Measurements from ENCODE around the gene STK24. TPM values are rescaled to one million over a fixed set of nuclear protein-coding genes. Genes with fewer than 3 reads are reported as not detected.

Gene STK24
- total and polyA plus RNA-seq, 2 of the 4 experiments (the other 2 are of a cell fraction), result 29.2 to 43.4 TPM

- H3K18ac ChIP-seq (ENCODE audit: low read depth, low read length), result no peak overlapping the region
- no peak overlapping the region for H2AFZ ChIP-seq (replicated peaks; ENCODE audit: low read length, poor library complexity)
- no peak overlapping the region for H3K23ac ChIP-seq (ENCODE audit: low read depth, low read length)
- no peaks in the 10 kb centered on the region for H3K27me3 ChIP-seq (ENCODE audit: control insufficient read depth, insufficient read depth, low read length)
- H3K4me3 ChIP-seq (ENCODE audit: insufficient read depth, low read depth, low read length), result no peak overlapping the region
- H4K20me1 ChIP-seq (ENCODE audit: insufficient read depth, low read length), result 0 out of 2 replicates have a peak, but pooled peaks cover 4% of the 10 kb centered on the region
- H3K4me2 ChIP-seq (ENCODE audit: low read depth, low read length), result no peak overlapping the region
- TF ChIP-seq BHLHE40 (IDR thresholded peaks at IDR 0.05; ENCODE audit: low read depth, low read length), result no peak
- no peak for TF ChIP-seq CHD1 (IDR thresholded peaks at IDR 0.05; ENCODE audit: low read depth, low read length)
- TF ChIP-seq POLR2A (IDR thresholded peaks at IDR 0.05; ENCODE audit: low read depth, low read length), result no peak
- TF ChIP-seq NFE2L2 (IDR thresholded peaks at IDR 0.05; ENCODE audit: low read depth, low read length), result no peak
- no peak for TF ChIP-seq ELK1 (IDR thresholded peaks at IDR 0.05; ENCODE audit: borderline replicate concordance, low read depth, low read length)
- no peak for TF ChIP-seq SMC3 (IDR thresholded peaks at IDR 0.05; ENCODE audit: low read depth, low read length)
- no peaks in the 10 kb centered on the region for H3K4me1 ChIP-seq (ENCODE audit: control insufficient read depth, insufficient read depth, low read length)
- no peak overlapping the region for H4K5ac ChIP-seq (ENCODE audit: low read depth, low read length)
- peaks cover 68% of the 10 kb centered on the region for H3K36me3 ChIP-seq (ENCODE audit: control insufficient read depth, insufficient read depth, low read length)
- peaks cover 0 to 57% of the 10 kb centered on the region in 2 experiments; a peak in 3 of 4 replicates for H3K79me1 ChIP-seq (ENCODE audit: low read depth in 1 of 2, low read length in 2 of 2)
- H3K9me3 ChIP-seq (ENCODE audit: control insufficient read depth, insufficient read depth, low read length), result no peaks in the 10 kb centered on the region
- no peak overlapping the region for H3K56ac ChIP-seq (ENCODE audit: extremely low read depth, insufficient read depth, low read length)
- no peak overlapping the region for H4K8ac ChIP-seq (ENCODE audit: low read depth in 2 of 2, low read length in 2 of 2)
- H2AK5ac ChIP-seq (ENCODE audit: low read depth, low read length), result no peak overlapping the region
- H2BK15ac ChIP-seq (ENCODE audit: low read depth, low read length), result no peak overlapping the region
- no peak overlapping the region for H4K91ac ChIP-seq (ENCODE audit: insufficient read depth, low read depth, low read length)
- in situ Hi-C loops (cut with MboI; ENCODE audit: low sequenced_read_pairs) (no loop called here), dilution Hi-C loops (cut with HindIII; ENCODE audit: low sequenced_read_pairs, unreplicated experiment) (no loop called here), intact Hi-C loops (cut with micrococcal nuclease) (no loop called here)
- no peak for DNase-seq
- H3K9me1 ChIP-seq (ENCODE audit: insufficient read depth, low read length), result peaks cover 12% of the 10 kb centered on the region
- no peak overlapping the region for H2BK5ac ChIP-seq (ENCODE audit: low read depth, low read length, poor library complexity, severe bottlenecking)
- no peak overlapping the region for H2BK120ac ChIP-seq (ENCODE audit: low read depth, low read length)
- no peak overlapping the region for H3K9ac ChIP-seq (ENCODE audit: low read depth, low read length)
- ATAC-seq (ENCODE audit: low read depth), result no peak
- POLR2A ChIA-PET (ENCODE audit: unreplicated experiment), result no interaction called here
- no peak overlapping the region for H2BK20ac ChIP-seq (ENCODE audit: low read depth, low read length)
- CTCF ChIA-PET, result interaction anchor here (0.5 kb wide), 1 partner anchor 233 kb away, joined by 3 read pairs; no protein-coding TSS in a partner anchor
- H3K4ac ChIP-seq (ENCODE audit: low read depth, low read length), result no peak overlapping the region
- WGBS, 2 experiments (ENCODE audit: extremely low coverage in 2 of 2, insufficient read length in 1 of 2), result no CpG with 5 or more reads among the region's 4 CpGs
- no peak overlapping the region for H3K14ac ChIP-seq (replicated peaks; ENCODE audit: low read depth, low read length)
- H3K27ac ChIP-seq (ENCODE audit: insufficient read depth, low read length), result no peak overlapping the region
- BruUV-seq (replicated peaks), result no TSS peak
- H2AK9ac ChIP-seq (replicated peaks; ENCODE audit: low read depth, low read length, poor library complexity), result no peak overlapping the region
Measured at GRCh38 chr13:98416408-98416807, 160.5 kb downstream of the STK24 start.
